K562 (cell line): ENCODE data around the gene SLC39A11. TPM values are rescaled to one million over a fixed set of nuclear protein-coding genes. Genes with fewer than 3 reads are reported as not detected.

Experiments used
- ATAC-seq: fragments of 200-7000 bp; cut with Tn5 transposase; 3 replicates; pipeline ENCODE4 v1.9.1; 2020; ENCODE audit warnings: moderate library complexity
- BruUV-seq: library from RNA; stranded (reverse); fragments of 400-500 nt; replicated peaks from 2 replicates; lab custom pipeline; 2021; lab: Mats Ljungman, UMichigan
- CTCF ChIA-PET: fragments of 300-600 bp; formaldehyde crosslinking; extraction: SDS; loops from one replicate; lab custom pipeline; 2021; ENCODE audit warnings: low intra/inter-chr PET ratio; lab: Yijun Ruan, JAX
- POLR2A ChIA-PET: fragments of 300-600, 350-650 bp; sonication (Branson Sonifier 250); formaldehyde crosslinking; extraction: SDS; loops from one replicate; lab custom pipeline; 2021; ENCODE audit warnings: antibody characterized with exemption, inconsistent platforms; lab: Yijun Ruan, JAX
- DNase-seq, 4 experiments: peaks; one replicate each; pipeline versions ENCODE4 v3.0.0 to v3.0.0-alpha.2; 2011 to 2018; ENCODE audit warnings: low spot score in 3 of 4, mixed read lengths in 3 of 4; ENCODE audit errors: extremely low read depth in 1 of 4
- FAIRE-seq: peaks from 2 replicates; lab custom pipeline; 2011; peaks lifted over from hg19 to GRCh38; lab: Jason Lieb, UNC
- H2AFZ ChIP-seq: 2 replicates; pipeline ENCODE4 v1.6.0; 2011; ENCODE audit warnings: low read depth, low read length, control low read depth, inconsistent platforms
- H3K27ac ChIP-seq: fragments of 200-600 bp; 3 replicates; pipeline ENCODE4 v1.8.0; 2011; ENCODE audit warnings: low read depth, mild to moderate bottlenecking, control low read depth, inconsistent platforms, low read length, moderate library complexity, mixed read lengths; ENCODE audit errors: extremely low read depth
- H3K27me3 ChIP-seq, 2 experiments: fragments of 300-600 bp in 1 of 2; 2 replicates in 1 of 2; 3 replicates in 1 of 2; pipeline versions ENCODE4 v1.6.0 to v1.8.0; 2011; ENCODE audit warnings: inconsistent platforms in 2 of 2, low read length in 2 of 2, mild to moderate bottlenecking in 1 of 2, mixed read lengths in 1 of 2, moderate library complexity in 1 of 2; ENCODE audit not compliant: control insufficient read depth in 2 of 2, insufficient read depth in 2 of 2
- H3K36me3 ChIP-seq: fragments of 300-600 bp; 3 replicates; pipeline ENCODE4 v1.8.0; 2011; ENCODE audit warnings: mild to moderate bottlenecking, low read length, inconsistent platforms; ENCODE audit not compliant: control insufficient read depth, insufficient read depth
- H3K4me1 ChIP-seq, 2 experiments: fragments of 200-600 bp in 1 of 2; replicated peaks in 1 of 2; 2 replicates in 1 of 2; 3 replicates in 1 of 2; pipeline versions ENCODE4 v1.5.1 to v1.8.0; 2011; ENCODE audit warnings: inconsistent platforms in 2 of 2, low read length in 2 of 2, mild to moderate bottlenecking in 1 of 2, mixed read lengths in 1 of 2, moderate library complexity in 1 of 2; ENCODE audit not compliant: control insufficient read depth in 2 of 2, insufficient read depth in 2 of 2
- H3K4me2 ChIP-seq: 2 replicates; pipeline ENCODE4 v1.6.1; 2011; ENCODE audit warnings: low read length, control low read depth, inconsistent platforms, mixed read lengths; ENCODE audit not compliant: insufficient read depth
- H3K4me3 ChIP-seq: fragments of 200-600 bp; sonication (generic), shearing (Covaris generic); 2 replicates; pipeline ENCODE4 v1.5.1; 2016; ENCODE audit warnings: control low read depth, inconsistent platforms
- H3K79me2 ChIP-seq: fragments of 200-600 bp; 3 replicates; pipeline ENCODE4 v1.8.0; 2011; ENCODE audit warnings: low read length, inconsistent platforms; ENCODE audit not compliant: control insufficient read depth, insufficient read depth
- H3K9ac ChIP-seq, 2 experiments: 2 replicates each; pipeline versions ENCODE4 v1.6.0 to v1.6.1; 2011; ENCODE audit warnings: low read depth in 2 of 2, low read length in 2 of 2, control low read depth in 1 of 2, inconsistent platforms in 1 of 2, mild to moderate bottlenecking in 1 of 2, mixed read lengths in 1 of 2; ENCODE audit not compliant: insufficient read depth in 1 of 2
- H3K9me1 ChIP-seq: one replicate; pipeline ENCODE4 v1.6.0; 2011; ENCODE audit warnings: inconsistent platforms, mild to moderate bottlenecking, low read length, moderate library complexity; ENCODE audit not compliant: control insufficient read depth, insufficient read depth
- H3K9me3 ChIP-seq: replicated peaks from 2 replicates; pipeline ENCODE4 v1.5.1; 2011; ENCODE audit warnings: low read depth, low read length, inconsistent platforms; ENCODE audit not compliant: control insufficient read depth, insufficient read depth
- H4K20me1 ChIP-seq: replicated peaks from 2 replicates; pipeline ENCODE4 v1.6.1; 2011; ENCODE audit warnings: low read length, inconsistent platforms, mixed read lengths; ENCODE audit not compliant: control insufficient read depth, insufficient read depth
- BCLAF1 ChIP-seq, 2 experiments: fragments of 450-650 bp in 1 of 2; IDR thresholded peaks; 2 replicates each; pipeline ENCODE4 v1.6.1; 2011 to 2017; ENCODE audit warnings: low read depth in 2 of 2, antibody characterized with exemption in 1 of 2, borderline replicate concordance in 1 of 2, low read length in 1 of 2, mild to moderate bottlenecking in 1 of 2, mixed read lengths in 1 of 2; ENCODE audit not compliant: control insufficient read depth in 1 of 2
- CBX3 ChIP-seq, 2 experiments: IDR thresholded peaks; 1 replicate in 1 of 2; 2 replicates in 1 of 2; pipeline ENCODE4 v1.6.1; 2012; ENCODE audit warnings: inconsistent platforms in 2 of 2, low read length in 2 of 2, borderline replicate concordance in 1 of 2, control low read depth in 1 of 2
- CEBPB ChIP-seq: fragments of 450-650 bp; IDR thresholded peaks from 2 replicates; pipeline ENCODE4 v1.6.1; 2016; ENCODE audit warnings: missing genetic modification characterization, missing compliant biosample characterization
- E2F5 ChIP-seq: sonication (generic); formaldehyde crosslinking; IDR thresholded peaks from 2 replicates; pipeline ENCODE4 v1.8.0; 2022; ENCODE audit warnings: mild to moderate bottlenecking, missing genetic modification reagents
- FIP1L1 ChIP-seq: fragments of 200-400 bp; formaldehyde crosslinking; IDR thresholded peaks from 2 replicates; pipeline ENCODE4 v1.6.1; 2018; ENCODE audit warnings: mild to moderate bottlenecking, low read depth, low read length; ENCODE audit not compliant: poor library complexity, severe bottlenecking
- FOXJ2 ChIP-seq: fragments of 200-800 bp; sonication (Bioruptor generic); IDR thresholded peaks from 2 replicates; pipeline ENCODE4 v1.6.1; 2016; ENCODE audit warnings: missing genetic modification characterization, missing compliant biosample characterization
- HDAC8 ChIP-seq: fragments of 450-650 bp; IDR thresholded peaks from 2 replicates; pipeline ENCODE4 v1.6.1; 2016; ENCODE audit warnings: mild to moderate bottlenecking, missing genetic modification characterization, moderate library complexity, missing compliant biosample characterization
- MTA2 ChIP-seq: fragments of 450-650 bp; IDR thresholded peaks from 2 replicates; pipeline ENCODE4 v1.6.1; 2016; ENCODE audit warnings: low read depth
- PML ChIP-seq: IDR thresholded peaks from 2 replicates; pipeline ENCODE4 v1.6.1; 2012; ENCODE audit warnings: low read length, inconsistent platforms
- POLR3G ChIP-seq: IDR thresholded peaks from 2 replicates; pipeline ENCODE4 v1.6.1; 2011; ENCODE audit not compliant: insufficient read length, insufficient replicate concordance; ENCODE audit errors: extremely low read depth
- PTTG1 ChIP-seq: fragments of 450-650 bp; IDR thresholded peaks from 2 replicates; pipeline ENCODE4 v1.6.1; 2016; ENCODE audit warnings: low read depth, mild to moderate bottlenecking, missing genetic modification characterization, missing compliant biosample characterization
- SIX5 ChIP-seq, 2 experiments: IDR thresholded peaks; 2 replicates each; pipeline ENCODE4 v1.6.1; 2011; ENCODE audit warnings: low read length in 2 of 2, borderline replicate concordance in 1 of 2, low read depth in 1 of 2, mild to moderate bottlenecking in 1 of 2, moderate library complexity in 1 of 2; ENCODE audit not compliant: insufficient read depth in 1 of 2
- ZNF232 ChIP-seq: sonication (generic); formaldehyde crosslinking; IDR thresholded peaks from 2 replicates; pipeline ENCODE4 v1.8.0; 2022; ENCODE audit warnings: mild to moderate bottlenecking, missing genetic modification reagents
- ZNF3 ChIP-seq: fragments of 250-450 bp; sonication (Bioruptor Pico); IDR thresholded peaks from 2 replicates; pipeline ENCODE4 v1.5.0; 2021; ENCODE audit warnings: mild to moderate bottlenecking, moderate library complexity
- WGBS: fragments of 100-300 bp; shearing (Covaris generic); methylation state at CpG from one replicate; pipeline ENCODE4 v1.1.6; 2016; ENCODE audit warnings: low coverage, mixed read lengths; ENCODE audit not compliant: insufficient coverage; ENCODE audit errors: missing lambda C conversion rate; 5-methylcytosine and 5-hydroxymethylcytosine counted together
- in situ Hi-C: fragments of 300-500 bp; cut with MboI; formaldehyde crosslinking; loops from 4 replicates; pipeline ENCODE4 v1.15.0; 2018; ENCODE audit warnings: inconsistent platforms, mixed read lengths
- intact Hi-C: fragments of 100-400 bp; cut with micrococcal nuclease; formaldehyde crosslinking; loops from 2 replicates; pipeline ENCODE4 v1.14.2; 2022
- polyA plus RNA-seq, 8 experiments: library from polyadenylated mRNA; depleted of rRNA in 4 of 8; stranded (reverse) in 5 of 8; unstranded in 3 of 8; fragments of >200 nt; fragmentation: Nextera tagmentation in 2 of 8; fragmentation: Illumina TruSeq in 1 of 8; extraction: Ambion mirVana in 2 of 8; extraction: Trizol in 1 of 8; gene quantifications; 2 replicates each; pipeline versions ENCODE4 v1.2.1 to v1.2.3, GENCODE V29; 2011 to 2014; ENCODE audit warnings: inconsistent platforms in 1 of 8, missing spikeins in 1 of 8
- total RNA-seq, 7 experiments: library from RNA; depleted of rRNA in 6 of 7; stranded (reverse); fragments of >200 nt in 6 of 7; fragmentation: Illumina TruSeq in 2 of 7; extraction: Trizol in 2 of 7; gene quantifications; 2 replicates each; pipeline versions ENCODE4 v1.2.1 to v1.2.3, GENCODE V29; 2011 to 2021; ENCODE audit warnings: low replicate concordance in 1 of 7
- TF ChIP-seq, protein P1 (sequence below): fragments of 250-450 bp; sonication (Bioruptor Pico); IDR thresholded peaks from 2 replicates; pipeline ENCODE4 v1.8.0; 2021; ENCODE audit warnings: mild to moderate bottlenecking, moderate library complexity

Gene SLC39A11
- total and polyA plus RNA-seq, 9 of the 15 experiments (the other 6 are each of a cell fraction or from before 2014, with no cell fraction given), result 10.5 to 26.4 (median 13.4) TPM

GRCh38 chr17:72723711-72724110, 368.8 kb downstream of the SLC39A11 start:
- ATAC-seq (no peak), FAIRE-seq (no peak), DNase-seq (no peak)
- H2AFZ ChIP-seq, result no peak overlapping the region
- in situ Hi-C loops (loop anchor here (5.0 to 10.0 kb wide), 3 partner anchors 261 to 529 kb away; no protein-coding TSS in a partner anchor), intact Hi-C loops (loop anchor here (2.0 kb wide), 2 partner anchors 163 to 531 kb away; no protein-coding TSS in a partner anchor)
- H3K4me2 ChIP-seq, result no peak overlapping the region
- BruUV-seq, result no TSS peak
- no peaks in the 10 kb centered on the region for H3K27me3 ChIP-seq
- H4K20me1 ChIP-seq, result no peaks in the 10 kb centered on the region; the same call in 1 of the 2 replicates
- CTCF ChIA-PET, result interaction anchor here (0.7 to 5.5 kb wide), 2 partner anchors 466 to 628 kb away, joined by 3 to 72 read pairs; partner anchors contain the start of gene COG1
- no peaks in the 10 kb centered on the region for H3K36me3 ChIP-seq
- no peak overlapping the region for H3K27ac ChIP-seq
- no peak overlapping the region for H3K9ac ChIP-seq
- H3K9me3 ChIP-seq, result no peaks in the 10 kb centered on the region
- no peaks in the 10 kb centered on the region for H3K9me1 ChIP-seq
- 31% methylated on average over 6 of the region's 7 CpGs for WGBS
- 0 out of 5 replicates have a peak, but pooled peaks cover 0 to under 1% of the 10 kb centered on the region in 2 experiments for H3K4me1 ChIP-seq
- H3K79me2 ChIP-seq, result no peaks in the 10 kb centered on the region
- POLR2A ChIA-PET, result no interaction called here
- H3K4me3 ChIP-seq, result no peak overlapping the region
- no peak for TF ChIP-seq SIX5 (IDR thresholded peaks at IDR 0.05; ENCODE audit: borderline replicate concordance in 1 of 2, insufficient read depth in 1 of 2, low read depth in 1 of 2, low read length in 2 of 2)
- TF ChIP-seq ZNF3 (CRISPR knock-in tag), result no peak
- no peak for TF ChIP-seq HDAC8 (tag)
- TF ChIP-seq BCLAF1 (IDR thresholded peaks at IDR 0.05; ENCODE audit: borderline replicate concordance in 1 of 2, control insufficient read depth in 1 of 2, low read depth in 2 of 2, low read length in 1 of 2), result no peak
- no peak for TF ChIP-seq MTA2
- TF ChIP-seq, protein P1, sequence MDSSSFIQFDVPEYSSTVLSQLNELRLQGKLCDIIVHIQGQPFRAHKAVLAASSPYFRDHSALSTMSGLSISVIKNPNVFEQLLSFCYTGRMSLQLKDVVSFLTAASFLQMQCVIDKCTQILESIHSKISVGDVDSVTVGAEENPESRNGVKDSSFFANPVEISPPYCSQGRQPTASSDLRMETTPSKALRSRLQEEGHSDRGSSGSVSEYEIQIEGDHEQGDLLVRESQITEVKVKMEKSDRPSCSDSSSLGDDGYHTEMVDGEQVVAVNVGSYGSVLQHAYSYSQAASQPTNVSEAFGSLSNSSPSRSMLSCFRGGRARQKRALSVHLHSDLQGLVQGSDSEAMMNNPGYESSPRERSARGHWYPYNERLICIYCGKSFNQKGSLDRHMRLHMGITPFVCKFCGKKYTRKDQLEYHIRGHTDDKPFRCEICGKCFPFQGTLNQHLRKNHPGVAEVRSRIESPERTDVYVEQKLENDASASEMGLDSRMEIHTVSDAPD (CRISPR knock-in tag), result no peak
- no peak for TF ChIP-seq FIP1L1
- no peak for TF ChIP-seq FOXJ2 (tag)
- no peak for TF ChIP-seq PML
- no peak for TF ChIP-seq POLR3G
- TF ChIP-seq E2F5 (CRISPR knock-in tag), result no peak
- TF ChIP-seq ZNF232 (CRISPR knock-in tag), result no peak
- no peak for TF ChIP-seq CBX3 (IDR thresholded peaks at IDR 0.05; ENCODE audit: borderline replicate concordance in 1 of 2, low read length in 2 of 2)
- no peak for TF ChIP-seq CEBPB (tag)
- TF ChIP-seq PTTG1 (tag), result no peak
